Left renal pelvis (tissue), 4 donors: ENCODE data around the gene TRIB2. TPM values are rescaled to one million over a fixed set of nuclear protein-coding genes. Genes with fewer than 3 reads are reported as not detected.
"Not testable (repeated sequence)": the region's sequence is repeated elsewhere in the genome, so short reads cannot be mapped to it uniquely, and the experiment has no call there.

Experiments
- DNase-seq, 4 donors: peaks; one replicate each; pipeline ENCODE4 v3.0.0-alpha.2; 2013; ENCODE audit warnings: low read depth in 4 of 4, low spot score in 3 of 4
- polyA plus RNA-seq, 4 donors: library from polyadenylated mRNA; unstranded; fragments of 120-200 nt; gene quantifications; one replicate each; pipeline ENCODE4 v1.2.1, GENCODE V29; 2013; ENCODE audit not compliant: insufficient read length in 4 of 4

TRIB2 gene
- 100 to 1,000 TPM; 108 to 223 (median 196) TPM for polyA plus RNA-seq

GRCh38 chr2:12716282-12717190, at the start of gene TRIB2:
Gene TRIB2 (plus strand): TSS chr2:12716936. CDS start chr2:12718308, 1,372 bp downstream.
- peak; percentile 68 to 74 (median 72) for DNase-seq

- no peak for DNase-seq
Measured at GRCh38 chr2:12669036-12669435, 47.7 kb upstream of the TRIB2 start.

GRCh38 chr2:12672711-12673315, 43.9 kb upstream of the TRIB2 start:
- DNase-seq = no peak

GRCh38 chr2:12674644-12675328, 42.0 kb upstream of the TRIB2 start:
- no peak for DNase-seq

DNA sequence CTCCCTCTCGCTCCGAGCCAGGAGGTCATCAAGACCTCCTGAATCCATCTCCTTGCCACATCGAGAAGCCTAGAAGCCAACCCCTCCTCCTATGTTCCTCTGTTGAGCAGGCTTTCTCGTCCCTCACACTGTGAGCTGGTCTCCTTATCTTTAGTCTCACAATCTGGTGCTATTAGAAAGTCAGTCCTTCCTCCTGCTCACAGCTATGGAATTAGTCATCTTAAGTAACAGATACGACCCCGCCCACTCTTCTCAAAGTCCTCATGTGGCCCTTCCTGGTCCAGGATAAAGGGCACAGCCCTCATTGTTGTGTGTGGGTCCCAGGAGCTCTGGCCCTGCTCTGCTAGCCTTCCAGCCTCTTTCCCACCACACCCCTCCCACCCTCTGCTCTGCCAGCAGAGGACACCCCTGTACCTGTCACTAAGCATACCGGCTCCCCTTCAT, 41.4 kb upstream of the TRIB2 start:
- DNase-seq = no peak

- no peak for DNase-seq
Measured at GRCh38 chr2:12675801-12676200, 40.9 kb upstream of the TRIB2 start.

DNA sequence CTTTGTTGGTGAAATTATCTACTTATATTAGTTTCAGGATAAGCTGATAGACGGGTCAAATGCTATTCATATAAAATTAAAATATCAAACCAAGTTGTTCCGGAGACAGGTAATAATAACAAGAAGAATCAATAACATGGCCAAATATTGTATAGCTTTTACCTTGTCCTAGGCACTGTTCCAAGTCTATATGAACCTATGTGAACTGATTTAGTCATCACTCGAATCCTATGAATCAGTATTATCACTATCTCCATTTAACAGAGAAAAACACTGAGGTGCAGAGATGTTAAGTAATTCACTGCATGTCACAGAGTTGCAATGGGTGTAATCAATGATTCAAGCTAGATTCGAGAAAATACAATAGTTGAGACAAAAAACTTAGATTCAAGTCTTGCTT, 40.0 kb upstream of the TRIB2 start:
- DNase-seq = no peak

DNA sequence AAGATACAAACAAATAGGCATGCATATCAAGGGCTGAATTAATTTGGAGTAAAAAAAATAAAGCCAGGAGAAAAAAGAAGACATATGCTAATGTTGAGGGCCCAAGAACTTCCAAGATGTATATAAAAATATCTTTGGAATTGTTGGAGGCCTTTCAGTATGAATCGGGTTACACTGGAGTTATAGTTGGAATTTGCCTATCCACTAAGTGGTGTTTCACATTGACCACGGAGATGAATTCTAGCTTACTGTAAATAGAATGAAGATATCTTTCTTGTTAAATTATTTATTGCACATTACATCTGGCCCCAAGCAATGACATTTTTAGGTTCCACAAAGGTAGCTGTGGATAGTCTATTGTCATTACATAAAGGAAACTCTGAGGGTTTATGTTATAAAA, 38.5 kb upstream of the TRIB2 start:
- no peak for DNase-seq

DNA sequence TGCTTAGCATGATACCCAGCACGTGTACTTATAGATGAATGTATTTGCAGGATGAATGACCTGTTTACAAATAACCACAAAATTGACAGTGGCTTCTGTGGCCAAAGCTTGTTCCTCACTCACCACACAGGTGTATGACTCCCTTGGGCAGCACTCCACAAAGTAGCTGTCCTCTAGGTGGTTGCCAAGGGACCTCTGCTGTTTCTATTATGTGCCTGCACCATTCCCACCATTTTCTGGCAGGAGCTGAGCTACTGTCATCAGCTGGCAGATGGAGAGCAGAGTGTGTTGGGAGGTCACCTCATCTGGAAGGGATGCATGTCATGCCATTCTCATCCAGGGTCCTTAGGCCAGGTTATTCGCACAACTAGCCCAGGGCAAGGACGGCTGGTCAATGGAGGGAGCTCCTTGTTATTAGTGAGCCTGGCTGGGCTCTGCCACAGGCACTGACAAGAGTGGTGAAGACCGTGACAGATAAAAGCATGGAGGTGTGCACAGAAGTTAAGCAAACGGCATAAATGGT, 37.1 kb upstream of the TRIB2 start:
- no peak for DNase-seq

- DNase-seq = not testable (repeated sequence)
Measured at GRCh38 chr2:12680115-12680514, 36.6 kb upstream of the TRIB2 start.

DNA sequence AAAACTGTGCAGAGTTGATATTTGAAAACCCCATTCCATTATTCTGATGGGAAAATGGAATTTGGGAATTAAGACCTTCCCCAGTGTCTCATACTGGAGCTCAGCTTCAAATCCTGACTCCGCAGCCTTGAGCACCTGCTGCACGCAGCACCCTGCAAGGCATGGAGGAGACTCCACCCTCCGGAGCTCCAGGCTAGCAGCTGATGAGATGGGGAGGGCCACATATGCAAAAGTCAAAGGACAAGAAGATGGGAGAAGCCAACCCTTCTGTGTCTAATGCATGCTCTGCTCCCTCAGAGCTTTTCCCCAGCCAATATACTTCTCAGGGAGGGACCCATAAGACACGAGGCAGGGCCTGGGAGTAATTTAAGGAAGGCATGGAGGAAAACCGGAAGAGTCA, 34.7 kb upstream of the TRIB2 start:
- DNase-seq = no peak

- no peak for DNase-seq
Measured at GRCh38 chr2:12683457-12684100, 33.2 kb upstream of the TRIB2 start.

GRCh38 chr2:12684471-12684936, 32.2 kb upstream of the TRIB2 start:
- DNase-seq = no peak

GRCh38 chr2:12685145-12685544, 31.6 kb upstream of the TRIB2 start:
- no peak for DNase-seq

DNA sequence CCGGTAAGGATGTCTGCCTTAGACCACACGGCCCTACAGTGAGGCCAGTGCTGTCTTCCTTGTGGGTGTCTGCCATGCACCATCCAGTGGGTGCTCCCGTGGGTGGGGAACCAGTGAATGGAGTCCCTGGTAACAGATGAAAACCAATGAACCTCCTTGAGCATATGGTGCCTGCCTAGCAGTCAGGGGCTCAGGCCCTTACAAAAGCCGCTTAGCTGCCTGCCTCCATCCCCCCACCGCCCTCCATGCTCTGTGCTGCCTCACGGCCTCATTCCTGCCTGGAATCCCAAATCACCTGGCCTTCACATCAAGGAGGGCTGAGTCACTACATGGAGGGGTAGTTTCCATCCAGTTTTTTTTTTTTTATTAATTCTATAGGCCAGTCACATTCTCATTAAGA, 30.8 kb upstream of the TRIB2 start:
- DNase-seq = no peak

DNA sequence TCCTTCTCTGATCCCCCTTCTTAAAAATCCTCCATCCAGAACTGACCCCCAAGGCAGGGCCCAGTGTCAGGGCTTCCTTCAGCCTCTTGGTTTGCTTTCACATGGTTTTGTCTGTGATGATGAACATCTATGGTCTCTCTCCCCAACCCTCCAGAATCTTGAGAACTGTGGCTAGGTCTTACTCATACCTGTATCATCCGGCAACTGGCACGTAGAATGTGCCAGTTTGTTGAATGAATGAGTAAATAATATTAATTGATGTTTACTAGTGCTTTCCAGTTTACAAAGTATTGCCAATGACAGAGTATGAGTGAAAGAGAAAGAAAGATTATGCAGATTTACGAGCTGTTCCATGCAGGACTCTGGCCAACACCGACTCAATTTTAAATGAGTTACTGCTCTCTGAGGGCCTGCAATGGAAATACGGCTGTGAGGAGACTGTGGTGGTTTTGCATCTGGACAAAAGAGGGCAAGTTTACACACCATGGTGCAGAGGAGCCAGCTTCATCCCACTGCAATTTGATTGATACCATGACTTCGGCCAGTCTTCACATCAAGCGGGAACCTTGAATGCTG, 29.9 kb upstream of the TRIB2 start:
- no peak for DNase-seq

GRCh38 chr2:12688091-12688490, 28.6 kb upstream of the TRIB2 start:
- DNase-seq = no peak

- DNase-seq = no peak
Measured at GRCh38 chr2:12688893-12689292, 27.8 kb upstream of the TRIB2 start.

DNA sequence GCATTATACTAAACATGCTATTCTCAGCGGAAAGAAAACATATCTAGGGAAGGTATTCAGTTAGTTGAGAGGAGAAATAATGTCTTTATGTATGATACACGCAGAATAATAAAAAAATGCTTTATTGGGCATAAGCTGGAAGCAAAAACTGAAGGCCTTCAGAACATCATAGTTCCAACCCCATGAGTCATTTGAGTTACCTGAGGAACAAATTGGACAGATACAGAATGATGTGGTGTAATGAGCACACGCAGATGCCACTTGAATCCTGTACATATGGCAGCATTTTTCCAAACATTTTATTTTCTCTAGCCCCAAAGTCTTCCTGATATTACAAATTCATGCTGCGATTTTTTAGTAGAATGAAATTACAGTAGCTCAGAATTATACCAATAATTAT, 23.2 kb upstream of the TRIB2 start:
- no peak for DNase-seq
